ENCODE measurements around the gene BTBD7.

GRCh38 chr14:93317210-93317874 lies 15.5 kb downstream of the BTBD7 start:
- TF ChIP-seq CTCF (IDR thresholded peaks at IDR 0.05), result no peak
- TF ChIP-seq POLR2A (IDR thresholded peaks at IDR 0.05), result no peak
